Right renal cortex interstitium (tissue), 3 donors: Measurements from ENCODE around the gene VTA1. TPM values are rescaled to one million over a fixed set of nuclear protein-coding genes. Genes with fewer than 3 reads are reported as not detected.
"Not testable (repeated sequence)": the region's sequence is repeated elsewhere in the genome, so short reads cannot be mapped to it uniquely, and the experiment has no call there.

Experiments used
- DNase-seq, 3 donors: peaks; one replicate each; pipeline ENCODE4 v3.0.0-alpha.2; 2013; ENCODE audit warnings: low read depth in 3 of 3, low spot score in 2 of 3
- polyA plus RNA-seq, 3 donors: library from polyadenylated mRNA; unstranded; fragments of 120-200 nt; gene quantifications; one replicate each; pipeline ENCODE4 v1.2.1, GENCODE V29; 2013; ENCODE audit not compliant: insufficient read length in 3 of 3

VTA1 gene, protein sequence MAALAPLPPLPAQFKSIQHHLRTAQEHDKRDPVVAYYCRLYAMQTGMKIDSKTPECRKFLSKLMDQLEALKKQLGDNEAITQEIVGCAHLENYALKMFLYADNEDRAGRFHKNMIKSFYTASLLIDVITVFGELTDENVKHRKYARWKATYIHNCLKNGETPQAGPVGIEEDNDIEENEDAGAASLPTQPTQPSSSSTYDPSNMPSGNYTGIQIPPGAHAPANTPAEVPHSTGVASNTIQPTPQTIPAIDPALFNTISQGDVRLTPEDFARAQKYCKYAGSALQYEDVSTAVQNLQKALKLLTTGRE
- polyA plus RNA-seq: 10 to 100 TPM; 79.7 to 88.2 (median 83.3) TPM

DNA sequence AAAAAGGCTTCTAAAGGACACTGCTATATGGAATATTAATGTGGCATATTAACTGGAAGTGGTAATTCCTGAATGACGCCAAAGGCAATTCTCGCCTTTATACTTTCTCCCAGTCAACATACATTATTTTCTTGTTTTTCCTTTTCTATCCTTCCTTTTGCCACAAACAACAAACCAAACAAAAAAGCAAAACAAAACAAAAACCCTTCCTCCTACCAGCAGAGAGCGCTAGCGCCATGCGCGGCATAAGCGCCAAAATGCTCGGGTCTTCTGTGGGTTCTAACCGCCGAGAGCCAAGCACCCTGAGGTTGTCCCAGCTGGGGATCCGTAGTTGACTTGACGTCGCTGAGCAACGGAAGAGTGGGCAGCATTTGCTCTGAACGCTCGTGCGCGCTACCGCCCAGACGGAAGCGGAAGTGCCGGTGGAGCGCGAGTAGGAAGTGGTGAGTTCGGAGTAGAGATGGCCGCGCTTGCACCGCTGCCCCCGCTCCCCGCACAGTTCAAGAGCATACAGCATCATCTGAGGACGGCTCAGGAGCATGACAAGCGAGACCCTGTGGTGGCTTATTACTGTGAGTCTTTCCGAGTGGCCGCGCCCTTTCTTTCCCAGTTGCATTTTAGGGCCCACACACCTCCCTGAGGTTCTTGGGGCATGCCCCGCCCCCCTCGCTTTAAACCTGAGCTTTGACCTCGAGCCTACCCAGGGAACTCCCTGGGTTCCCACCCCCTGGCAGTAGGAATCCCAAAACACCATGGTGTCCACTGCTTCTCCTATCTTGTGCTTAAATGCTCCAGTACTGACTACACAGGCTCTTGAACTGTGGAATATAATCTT lies at the start of gene VTA1, which contains the start of gene NMBR:
VTA1 (plus strand) TSS at position 436 of the 835 bp plus-strand sequence; CDS start at position 461, 25 bp downstream.
NMBR (minus strand) TSS at position 295 of the 835 bp plus-strand sequence. CDS start 58,464 bp downstream, outside the sequence.
- DNase-seq: peak; percentile 97 to 99 (median 97)

DNA sequence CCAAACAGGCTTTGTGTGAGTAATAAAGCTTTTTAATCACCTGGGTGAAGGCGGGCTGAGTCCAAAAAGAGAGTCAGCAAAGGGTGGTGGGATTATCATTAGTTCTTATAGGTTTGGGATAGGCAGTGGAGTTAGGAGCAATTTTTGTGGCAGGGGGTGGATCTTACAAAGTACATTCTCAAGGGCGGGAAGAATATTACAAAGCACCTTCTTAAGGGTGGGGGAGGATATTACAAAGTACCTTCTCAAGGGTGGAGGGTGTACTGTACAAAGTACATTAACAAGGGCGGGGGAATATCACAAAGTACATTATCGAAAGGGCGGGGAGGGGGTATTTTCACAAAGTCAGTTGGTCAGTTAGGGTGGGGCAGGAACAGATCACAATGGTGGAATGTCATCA lies 42.2 kb upstream of the VTA1 start:
- not testable (repeated sequence) for DNase-seq

DNA sequence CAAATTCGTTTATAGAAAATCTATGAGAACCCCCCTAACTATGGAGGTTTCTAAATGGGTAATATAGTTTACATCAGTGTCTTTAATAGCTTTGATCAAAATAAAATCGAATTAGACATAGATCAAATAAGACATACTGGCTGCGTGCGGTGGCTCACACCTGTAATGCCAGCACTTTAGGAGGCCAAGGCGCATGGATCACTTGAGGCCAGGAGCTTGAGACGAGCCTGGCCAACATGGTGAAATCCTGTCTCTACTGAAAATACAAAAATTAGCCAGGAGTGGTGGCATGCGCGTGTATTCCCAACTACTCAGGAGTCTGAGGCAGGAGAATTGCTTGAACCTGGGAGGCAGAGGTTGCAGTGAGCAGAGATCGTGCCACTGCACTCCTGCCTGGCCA lies 36.2 kb upstream of the VTA1 start:
- not testable (repeated sequence) for DNase-seq

DNA sequence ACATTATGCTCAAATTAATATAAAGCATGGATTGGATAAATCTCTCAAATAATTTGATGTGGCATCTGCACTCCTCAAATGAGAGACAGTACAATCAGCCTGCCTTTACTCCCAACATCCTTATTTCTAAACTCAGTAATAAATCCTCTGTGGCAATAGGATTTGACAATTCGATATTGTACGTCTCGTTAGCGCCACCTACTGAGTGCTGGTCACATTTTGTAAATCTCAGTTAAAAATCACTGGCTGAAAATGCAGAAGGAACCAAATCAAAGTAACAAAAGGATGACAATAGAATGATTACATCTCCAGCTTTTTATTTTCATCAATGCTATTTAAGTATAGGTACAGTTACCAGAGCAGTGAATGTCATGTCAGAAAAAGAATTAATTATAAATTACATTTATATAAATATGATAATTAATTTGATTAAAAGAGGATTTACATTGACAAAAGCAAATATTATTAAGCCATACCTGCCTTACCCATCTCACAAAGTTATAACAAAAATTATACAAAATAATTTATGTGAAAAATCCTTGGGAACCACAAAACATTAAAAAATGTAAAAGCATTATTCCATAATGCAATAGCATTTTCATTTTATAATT lies 34.5 kb upstream of the VTA1 start:
- DNase-seq: peak in 2 of 3 donors; percentile 45 to 47

DNA sequence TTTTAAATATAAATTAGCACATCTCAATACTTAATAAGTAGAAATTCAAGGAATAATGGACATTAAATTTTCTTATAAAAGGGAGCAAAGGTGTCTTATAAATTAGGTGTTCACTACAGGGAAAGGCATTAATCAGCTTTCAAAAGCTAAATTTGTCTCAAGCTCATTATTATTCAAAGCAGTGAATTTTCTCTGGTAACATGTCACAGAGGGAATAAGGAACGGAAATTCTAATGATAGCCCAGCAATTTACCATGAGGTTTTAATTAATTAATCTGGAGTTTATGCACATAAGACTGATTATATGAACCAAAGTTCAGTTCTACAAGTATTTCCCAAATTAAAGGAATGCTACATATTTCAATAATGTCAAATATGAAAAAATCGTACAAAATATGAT lies 29.7 kb upstream of the VTA1 start:
- no peak for DNase-seq

DNA sequence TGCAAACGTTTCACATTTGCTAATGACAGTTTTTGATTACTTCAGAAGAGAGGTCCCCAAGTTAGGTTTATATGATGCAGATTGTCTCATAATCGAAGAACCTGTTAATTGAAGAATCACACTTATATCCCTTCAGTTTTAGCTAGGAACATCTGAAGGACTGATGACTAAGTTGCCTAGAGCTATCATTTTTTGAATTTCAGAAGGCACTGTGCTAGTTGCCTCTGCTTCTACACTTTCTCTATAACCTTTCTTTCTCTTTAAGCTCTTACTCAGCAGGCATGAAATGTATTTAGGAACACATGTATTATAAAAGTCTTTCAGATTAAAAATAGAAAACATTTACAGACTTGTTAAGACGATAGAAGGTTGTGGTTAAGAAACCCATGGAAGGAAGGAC lies 28.7 kb upstream of the VTA1 start:
- no peak for DNase-seq

DNA sequence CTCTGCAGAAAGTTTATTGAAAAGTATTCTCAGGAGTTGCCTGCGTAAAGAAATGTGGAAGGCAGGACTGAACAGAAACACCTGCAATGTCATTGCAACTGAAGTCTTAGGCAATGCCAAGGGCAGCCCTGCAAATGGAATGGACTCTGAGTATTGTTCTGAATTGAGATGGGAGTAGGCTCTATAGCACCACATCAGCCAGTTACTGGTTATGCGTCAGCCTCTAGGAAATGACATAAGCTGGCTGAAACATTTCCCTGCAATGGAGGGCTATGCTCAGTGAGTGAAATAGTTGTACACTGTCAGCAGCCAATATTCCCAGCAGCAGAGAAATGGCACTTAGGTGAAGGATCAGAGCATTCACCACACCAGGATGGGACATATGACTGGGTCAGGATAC lies 28.1 kb upstream of the VTA1 start:
- DNase-seq: no peak

DNA sequence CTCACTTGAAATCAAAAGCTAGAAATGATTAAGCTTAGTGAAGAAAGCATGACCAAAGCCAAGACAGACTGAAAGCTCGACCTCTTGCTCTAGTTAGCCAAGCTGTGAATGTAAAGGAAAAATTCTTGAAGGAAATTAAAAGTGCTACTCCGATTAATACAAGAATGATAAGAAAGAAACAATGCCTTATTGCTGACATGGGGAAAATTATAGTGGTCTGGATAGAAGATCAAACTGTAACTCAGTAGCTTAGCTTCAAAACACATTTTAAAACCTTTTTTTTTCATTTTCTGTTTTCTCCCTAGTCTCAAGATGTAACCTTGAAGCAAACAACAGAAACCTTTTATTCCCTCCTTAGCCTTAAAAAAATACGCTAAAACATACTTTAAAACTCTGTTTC lies 25.7 kb upstream of the VTA1 start:
- no peak for DNase-seq

DNA sequence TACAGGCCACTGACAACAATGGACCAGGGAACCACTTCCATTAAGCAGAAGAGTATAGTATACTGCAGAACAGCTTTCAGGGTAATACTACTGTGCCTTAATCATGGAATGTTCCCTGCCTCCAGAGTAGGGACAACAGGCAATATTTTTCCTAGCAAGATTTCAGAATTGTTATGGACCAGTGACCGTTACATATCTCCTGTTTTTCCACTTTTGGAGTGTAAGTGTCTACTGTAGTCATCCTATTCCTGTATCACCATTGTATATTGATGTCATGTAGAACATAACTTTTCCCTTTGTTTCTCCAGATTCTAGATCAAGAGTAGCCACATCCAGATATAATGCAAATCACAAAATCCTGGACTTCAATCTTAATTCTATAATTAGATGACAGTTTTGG lies 16.2 kb upstream of the VTA1 start:
- no peak for DNase-seq

DNA sequence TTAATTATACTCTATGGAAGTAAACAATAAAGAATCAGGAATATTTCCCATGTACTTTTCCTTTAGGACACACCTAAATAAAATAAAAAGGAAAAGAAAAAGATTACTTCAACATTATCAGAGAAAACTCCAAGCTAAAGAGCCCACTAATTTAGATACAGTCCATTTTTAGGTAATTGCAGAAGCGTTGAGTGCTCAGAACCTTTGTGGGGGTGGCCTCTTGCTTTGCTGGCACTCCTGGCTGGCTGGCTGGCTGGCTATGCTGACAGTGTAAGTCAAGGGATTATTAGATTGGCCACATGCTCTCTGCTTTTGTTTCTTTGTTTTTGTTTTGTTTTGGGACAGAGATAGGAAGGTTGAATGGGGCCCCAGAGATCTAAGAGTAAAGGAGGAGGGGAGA lies 14.4 kb upstream of the VTA1 start, which contains the start of gene GJE1:
GJE1 (plus strand) TSS at position 301 of the 400 bp plus-strand sequence. CDS start 234 bp downstream, outside the sequence.
- DNase-seq: no peak

DNA sequence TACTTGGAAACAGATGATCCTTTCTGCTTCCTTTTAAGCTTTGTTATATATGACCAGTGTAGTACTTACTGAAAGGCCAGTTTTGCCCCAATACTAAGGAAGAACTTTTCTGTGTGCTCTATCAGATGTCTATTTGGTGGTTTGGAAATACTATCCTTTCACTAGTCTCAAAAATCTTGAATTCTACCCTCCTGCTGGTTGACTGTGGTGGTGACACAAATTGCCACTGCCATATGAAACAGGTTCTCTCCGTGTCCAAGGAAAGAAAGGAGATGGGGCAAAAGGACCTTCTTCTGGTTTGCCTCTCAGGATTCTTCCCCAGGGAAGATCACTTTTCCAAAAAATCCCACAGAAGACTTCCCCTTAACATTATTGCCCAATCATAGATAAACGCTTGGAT lies 8.2 kb upstream of the VTA1 start:
- no peak for DNase-seq

DNA sequence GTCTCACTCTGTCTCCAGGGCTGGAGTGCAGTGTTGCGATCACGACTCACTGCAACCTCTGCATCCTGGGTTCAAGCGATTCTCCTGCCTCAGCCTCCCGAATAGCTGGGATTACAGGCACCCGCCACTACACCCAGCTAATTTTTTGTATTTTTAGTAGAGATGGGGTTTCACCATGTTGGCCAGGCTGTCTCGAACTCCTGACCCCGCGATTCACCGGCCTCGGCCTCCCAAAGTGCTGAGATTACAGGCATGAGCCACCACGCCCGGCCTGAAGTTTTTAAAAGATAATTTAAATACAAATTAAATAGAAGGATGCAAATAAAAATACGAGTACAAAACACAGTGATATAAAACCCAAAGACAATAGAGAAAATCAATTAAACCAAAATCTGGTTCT lies 5.5 kb upstream of the VTA1 start:
- DNase-seq: not testable (repeated sequence)

DNA sequence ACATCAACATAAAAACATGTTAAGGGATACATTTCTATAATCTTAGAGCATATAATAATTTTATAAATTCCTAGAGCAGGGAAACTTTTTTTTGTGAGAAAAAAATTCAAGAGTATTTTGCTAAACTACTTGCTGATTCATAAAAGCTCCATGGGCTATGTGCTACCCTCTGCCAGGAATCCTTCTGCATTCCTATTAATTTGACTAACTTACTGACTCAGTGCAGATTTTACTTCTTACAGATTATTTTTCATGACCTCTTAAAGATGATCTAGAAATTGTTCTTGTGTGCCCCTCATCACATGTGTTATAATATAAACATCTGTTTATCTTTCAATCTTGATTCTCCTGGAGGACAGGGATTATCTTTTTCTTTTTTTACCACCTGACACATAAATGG lies 5.7 kb downstream of the VTA1 start:
- DNase-seq: no peak

DNA sequence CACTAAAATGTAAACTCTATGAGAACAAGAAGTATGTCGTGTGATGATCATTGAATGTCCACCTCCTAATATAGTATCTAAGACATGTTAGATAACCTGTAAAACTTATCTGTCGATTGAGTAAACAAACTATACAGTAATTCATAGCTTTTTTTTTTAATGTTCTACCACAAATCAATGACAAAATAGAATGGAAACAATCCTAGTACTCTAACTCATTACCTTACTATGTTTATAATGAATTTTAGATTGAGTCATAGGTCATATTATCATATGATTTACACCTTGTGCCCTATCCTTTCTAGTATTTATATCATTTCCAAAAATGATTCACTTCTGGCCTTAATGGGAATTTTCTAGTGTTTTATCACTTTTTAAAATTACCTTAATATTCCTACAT lies 6.1 kb downstream of the VTA1 start:
- no peak for DNase-seq

DNA sequence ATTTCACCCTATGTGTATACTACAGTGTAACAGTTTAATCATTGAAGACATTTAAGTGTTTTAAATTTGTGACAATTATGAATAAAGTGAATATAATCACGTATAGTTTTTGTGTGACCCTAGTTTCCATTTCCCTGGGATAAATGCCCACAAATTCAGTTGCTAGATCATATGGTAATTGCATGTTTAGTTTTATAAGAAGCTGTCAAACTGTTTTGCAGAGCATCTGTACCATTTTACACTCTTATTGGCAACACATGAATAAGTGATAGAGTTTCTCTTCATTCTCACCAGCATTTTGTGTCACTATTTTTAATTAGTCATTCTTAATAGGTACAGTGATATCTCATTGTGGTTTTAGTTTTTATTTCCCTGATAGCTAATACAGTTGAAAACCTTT lies 7.3 kb downstream of the VTA1 start:
- DNase-seq: no peak

DNA sequence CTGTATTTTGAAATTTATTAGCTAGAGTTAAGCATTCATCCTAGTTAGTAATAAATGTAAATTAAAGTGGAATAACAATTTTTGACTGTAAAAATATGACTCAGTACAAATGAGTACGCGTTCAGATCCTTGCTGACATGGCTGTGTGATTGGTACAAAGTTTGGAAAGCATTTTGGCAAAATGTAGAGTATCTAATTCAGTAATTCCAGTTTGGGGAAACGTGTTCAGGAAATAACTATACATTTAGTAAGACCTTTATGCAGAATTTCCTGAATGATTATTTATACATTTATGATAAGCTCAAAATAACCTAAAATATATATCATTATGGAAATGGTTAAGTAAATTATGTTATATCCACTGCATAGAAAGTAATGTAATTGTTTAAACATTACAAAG lies 8.0 kb downstream of the VTA1 start:
- DNase-seq: no peak

DNA sequence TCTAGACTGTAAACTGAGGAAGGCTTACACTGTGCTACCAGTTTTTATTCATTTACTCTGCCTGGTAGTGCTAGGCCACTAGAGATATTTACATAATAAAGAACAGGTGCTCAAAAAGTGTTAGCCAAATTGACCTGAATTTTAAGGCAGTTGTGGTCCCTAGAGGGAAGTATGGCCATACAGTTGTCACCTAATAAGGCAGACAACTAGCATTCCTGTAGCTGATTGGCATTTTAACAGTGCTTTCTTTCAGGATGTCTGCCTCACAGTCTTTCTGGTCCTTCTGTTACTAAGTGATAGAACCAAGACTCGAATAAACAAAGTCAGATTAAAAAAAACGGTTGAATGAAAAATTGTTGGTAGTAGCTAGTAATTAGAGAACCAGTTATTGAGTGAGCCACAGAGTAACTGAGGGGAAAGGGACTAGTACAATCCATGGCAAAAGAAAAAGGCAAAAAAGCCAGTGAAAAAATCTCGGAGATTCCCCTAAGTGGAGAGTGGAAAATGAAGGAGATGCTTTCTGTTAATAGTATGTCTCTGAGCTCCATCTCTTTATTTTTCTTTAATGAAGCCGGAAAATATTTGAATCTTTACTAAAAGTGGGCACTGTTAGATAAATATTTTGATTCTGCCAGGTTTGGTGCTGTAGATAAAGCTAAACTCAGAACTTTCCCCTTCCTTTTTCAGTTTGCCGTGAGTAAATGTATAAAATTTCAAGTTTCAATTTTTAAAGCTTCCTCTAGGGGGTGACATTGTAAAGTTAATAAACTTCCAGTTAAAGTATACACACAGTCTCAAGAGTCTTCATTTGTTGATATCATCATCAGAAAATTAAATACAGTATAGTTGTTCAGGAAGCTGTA lies 9.1 kb downstream of the VTA1 start:
- DNase-seq: peak in 1 of 3 donors; percentile 4

DNA sequence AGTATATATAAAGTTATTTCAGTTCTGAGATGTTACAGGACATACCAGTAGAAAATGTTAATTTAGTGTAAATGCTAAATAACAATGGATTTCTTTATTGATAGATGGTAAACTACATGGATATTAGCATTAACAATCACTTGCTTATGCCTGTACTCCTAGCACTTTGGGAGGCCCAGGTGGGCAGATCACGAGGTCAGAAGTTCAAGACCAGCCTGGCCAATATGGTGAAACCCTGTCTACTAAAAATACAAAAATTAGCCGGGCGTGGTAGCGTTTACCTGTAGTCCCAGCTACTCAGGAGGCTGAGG lies 9.7 kb downstream of the VTA1 start:
- not testable (repeated sequence) for DNase-seq

DNA sequence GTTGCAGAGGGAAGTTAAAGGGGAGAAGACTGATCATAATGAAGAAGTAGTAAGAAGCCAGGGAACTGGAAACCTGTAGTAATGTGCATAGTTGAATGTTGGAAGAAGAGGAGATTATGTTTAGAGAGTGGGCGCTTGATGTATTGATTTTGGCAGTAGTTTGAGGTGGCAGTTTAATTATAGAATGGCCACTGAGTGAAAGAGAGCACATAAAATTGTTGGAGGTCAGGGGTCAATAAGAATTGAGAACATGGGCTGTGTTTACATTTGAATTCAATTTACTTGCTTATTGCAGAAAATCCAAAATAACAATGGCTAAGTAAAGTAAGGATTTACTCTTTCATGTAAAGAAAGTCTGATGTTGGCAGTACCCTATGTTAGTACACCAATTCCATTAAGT lies 15.7 kb downstream of the VTA1 start:
- no peak for DNase-seq

DNA sequence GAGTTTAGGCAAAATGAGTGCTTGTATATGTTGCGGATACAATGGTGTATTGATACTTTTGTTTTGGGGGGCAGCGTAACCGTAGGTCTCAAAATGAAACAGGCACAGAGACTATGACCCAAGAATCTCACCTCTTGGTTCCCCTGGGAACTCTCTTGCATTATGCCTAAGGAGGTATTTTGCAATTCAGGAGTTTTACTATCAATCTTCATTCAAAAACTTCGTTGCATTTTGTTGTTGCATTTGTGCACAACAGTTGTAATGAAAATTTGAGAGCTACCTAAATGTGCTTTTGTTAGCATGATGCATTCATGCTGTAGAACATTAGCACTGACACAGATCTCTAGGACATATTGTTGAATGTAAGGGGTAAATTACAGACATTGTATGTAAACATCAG lies 18.2 kb downstream of the VTA1 start:
- no peak for DNase-seq

DNA sequence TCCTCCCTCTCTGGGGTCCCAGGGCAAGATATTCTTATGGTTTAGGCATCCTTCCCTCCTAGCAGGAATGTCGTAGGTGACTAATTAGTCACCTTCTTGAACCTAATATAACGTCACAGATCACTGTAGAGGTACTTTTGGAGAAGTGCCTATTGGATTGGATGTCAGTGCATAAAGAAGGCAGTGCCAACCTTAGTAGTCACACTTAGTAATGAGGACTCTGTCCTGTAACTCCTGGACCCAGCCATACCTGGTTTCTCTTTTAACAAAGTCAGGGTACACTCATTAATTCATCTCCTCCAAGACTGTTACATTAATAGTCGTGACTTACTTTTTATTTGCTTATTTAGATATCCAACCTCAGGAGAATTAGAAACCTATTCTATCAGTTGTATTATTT lies 20.0 kb downstream of the VTA1 start:
- DNase-seq: no peak
